ENCODE data around the gene ASPG.

DNA sequence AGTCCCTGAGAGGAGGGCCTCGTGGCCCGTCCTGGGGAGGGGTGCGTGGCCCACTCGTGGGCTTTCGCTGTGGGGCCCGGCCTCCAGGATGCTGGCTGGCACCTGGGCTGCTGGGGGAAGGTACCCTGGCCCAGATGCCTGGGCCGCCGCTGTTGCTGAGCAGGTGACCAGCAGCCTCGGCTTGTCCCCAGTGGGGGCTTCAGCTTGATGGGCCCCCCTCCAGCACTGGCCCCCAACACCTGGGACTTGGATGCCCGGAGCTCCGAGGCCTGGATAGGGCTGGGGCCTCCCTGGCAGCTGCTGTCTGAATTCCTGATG is 63.7 kb downstream of the ASPG start:
- TF ChIP-seq, protein P1, sequence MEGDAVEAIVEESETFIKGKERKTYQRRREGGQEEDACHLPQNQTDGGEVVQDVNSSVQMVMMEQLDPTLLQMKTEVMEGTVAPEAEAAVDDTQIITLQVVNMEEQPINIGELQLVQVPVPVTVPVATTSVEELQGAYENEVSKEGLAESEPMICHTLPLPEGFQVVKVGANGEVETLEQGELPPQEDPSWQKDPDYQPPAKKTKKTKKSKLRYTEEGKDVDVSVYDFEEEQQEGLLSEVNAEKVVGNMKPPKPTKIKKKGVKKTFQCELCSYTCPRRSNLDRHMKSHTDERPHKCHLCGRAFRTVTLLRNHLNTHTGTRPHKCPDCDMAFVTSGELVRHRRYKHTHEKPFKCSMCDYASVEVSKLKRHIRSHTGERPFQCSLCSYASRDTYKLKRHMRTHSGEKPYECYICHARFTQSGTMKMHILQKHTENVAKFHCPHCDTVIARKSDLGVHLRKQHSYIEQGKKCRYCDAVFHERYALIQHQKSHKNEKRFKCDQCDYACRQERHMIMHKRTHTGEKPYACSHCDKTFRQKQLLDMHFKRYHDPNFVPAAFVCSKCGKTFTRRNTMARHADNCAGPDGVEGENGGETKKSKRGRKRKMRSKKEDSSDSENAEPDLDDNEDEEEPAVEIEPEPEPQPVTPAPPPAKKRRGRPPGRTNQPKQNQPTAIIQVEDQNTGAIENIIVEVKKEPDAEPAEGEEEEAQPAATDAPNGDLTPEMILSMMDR (IDR thresholded peaks at IDR 0.05): no peak
- TF ChIP-seq POLR2A (IDR thresholded peaks at IDR 0.05) (no peak), POLR2AphosphoS5 (IDR thresholded peaks at IDR 0.05) (no peak), EP300 (IDR thresholded peaks at IDR 0.05) (no peak)

Data from upper lobe of left lung (tissue), 4 donors.